ENCODE results near the gene LRRC46.

The LRRC46 gene

GRCh38 chr17:47878203-47879027, 46.9 kb downstream of the LRRC46 start:
- no peak overlapping the region for H3K9ac ChIP-seq (ENCODE audit: low read depth, low read length)
- H3K36me3 ChIP-seq (ENCODE audit: insufficient read depth, low read length), result no peaks in the 10 kb centered on the region
- H3K9me3 ChIP-seq (ENCODE audit: control insufficient read depth, insufficient read depth, low read length), result no peaks in the 10 kb centered on the region
- peaks cover 35% of the 10 kb centered on the region for H3K4me1 ChIP-seq (ENCODE audit: insufficient read depth, low read length)

GRCh38 chr17:47879028-47879585, 47.6 kb downstream of the LRRC46 start:
- no peak overlapping the region; the same call in 1 of the 2 replicates for H3K9ac ChIP-seq (ENCODE audit: low read depth, low read length)
- H3K36me3 ChIP-seq (ENCODE audit: insufficient read depth, low read length), result no peaks in the 10 kb centered on the region
- H3K4me1 ChIP-seq (ENCODE audit: insufficient read depth, low read length), result peaks cover 33% of the 10 kb centered on the region
- H3K9me3 ChIP-seq (ENCODE audit: control insufficient read depth, insufficient read depth, low read length), result no peaks in the 10 kb centered on the region

- H3K4me1 ChIP-seq (ENCODE audit: insufficient read depth, low read length), result peaks cover 40% of the 10 kb centered on the region
- no peaks in the 10 kb centered on the region for H3K9me3 ChIP-seq (ENCODE audit: control insufficient read depth, insufficient read depth, low read length)
- H3K9ac ChIP-seq (ENCODE audit: low read depth, low read length), result no peak overlapping the region
- H3K36me3 ChIP-seq (ENCODE audit: insufficient read depth, low read length), result no peaks in the 10 kb centered on the region
Measured at GRCh38 chr17:47879776-47880454, 48.4 kb downstream of the LRRC46 start.

GRCh38 chr17:47882247-47882646, 50.8 kb downstream of the LRRC46 start:
- Histone ChIP-seq H3K9me3 (ENCODE audit: control insufficient read depth, insufficient read depth, low read length) (no peaks in the 10 kb centered on the region), H3K36me3 (ENCODE audit: insufficient read depth, low read length) (no peaks in the 10 kb centered on the region), H3K4me1 (ENCODE audit: insufficient read depth, low read length) (peaks cover 41% of the 10 kb centered on the region), H3K9ac (ENCODE audit: low read depth, low read length) (no peak overlapping the region)

GRCh38 chr17:47882695-47883588, 51.5 kb downstream of the LRRC46 start:
- Histone ChIP-seq H3K4me1 (ENCODE audit: insufficient read depth, low read length) (peaks cover 34% of the 10 kb centered on the region), H3K9me3 (ENCODE audit: control insufficient read depth, insufficient read depth, low read length) (no peaks in the 10 kb centered on the region), H3K9ac (ENCODE audit: low read depth, low read length) (no peak overlapping the region), H3K36me3 (ENCODE audit: insufficient read depth, low read length) (no peaks in the 10 kb centered on the region)

- Histone ChIP-seq H3K4me1 (ENCODE audit: insufficient read depth, low read length) (peaks cover 35% of the 10 kb centered on the region), H3K36me3 (ENCODE audit: insufficient read depth, low read length) (no peaks in the 10 kb centered on the region), H3K9ac (ENCODE audit: low read depth, low read length) (no peak overlapping the region), H3K9me3 (ENCODE audit: control insufficient read depth, insufficient read depth, low read length) (no peaks in the 10 kb centered on the region)
Measured at GRCh38 chr17:47883589-47884426, 52.3 kb downstream of the LRRC46 start.

GRCh38 chr17:47884427-47884740, 52.9 kb downstream of the LRRC46 start:
- H3K4me1 ChIP-seq (ENCODE audit: insufficient read depth, low read length), result peaks cover 31% of the 10 kb centered on the region
- no peaks in the 10 kb centered on the region for H3K36me3 ChIP-seq (ENCODE audit: insufficient read depth, low read length)
- no peak overlapping the region for H3K9ac ChIP-seq (ENCODE audit: low read depth, low read length)
- no peaks in the 10 kb centered on the region for H3K9me3 ChIP-seq (ENCODE audit: control insufficient read depth, insufficient read depth, low read length)

GRCh38 chr17:47884905-47885730, 53.6 kb downstream of the LRRC46 start:
- H3K36me3 ChIP-seq (ENCODE audit: insufficient read depth, low read length), result no peaks in the 10 kb centered on the region
- H3K9ac ChIP-seq (ENCODE audit: low read depth, low read length), result no peak overlapping the region
- H3K4me1 ChIP-seq (ENCODE audit: insufficient read depth, low read length), result peaks cover 31% of the 10 kb centered on the region
- no peaks in the 10 kb centered on the region for H3K9me3 ChIP-seq (ENCODE audit: control insufficient read depth, insufficient read depth, low read length)
